K562 (cell line): ENCODE data around the gene C5orf24. TPM values are rescaled to one million over a fixed set of nuclear protein-coding genes. Genes with fewer than 3 reads are reported as not detected.

Experiments used
- BRCA1 ChIP-seq, 2 experiments: fragments of 450-650 bp in 1 of 2; sonication (generic) in 1 of 2; formaldehyde crosslinking in 1 of 2; IDR thresholded peaks; 2 replicates each; pipeline versions ENCODE4 v1.5.0 to v1.6.1; 2017 to 2020; ENCODE audit warnings: mild to moderate bottlenecking in 1 of 2, missing genetic modification reagents in 1 of 2
- CLOCK ChIP-seq: fragments of 250-450 bp; sonication (Bioruptor Pico); IDR thresholded peaks from 2 replicates; pipeline ENCODE4 v1.4.0; 2020; ENCODE audit warnings: mild to moderate bottlenecking, moderate library complexity, borderline replicate concordance
- E2F5 ChIP-seq: sonication (generic); formaldehyde crosslinking; IDR thresholded peaks from 2 replicates; pipeline ENCODE4 v1.8.0; 2022; ENCODE audit warnings: mild to moderate bottlenecking, missing genetic modification reagents
- FUS ChIP-seq: fragments of 200-400 bp; formaldehyde crosslinking; optimal IDR thresholded peaks from 2 replicates; pipeline ENCODE3; 2017; ENCODE audit warnings: low read depth, low read length
- JUNB ChIP-seq: fragments of 450-650 bp; formaldehyde crosslinking; conservative IDR thresholded peaks from 2 replicates; pipeline ENCODE4 v1.4.0; 2020; ENCODE audit warnings: mild to moderate bottlenecking
- MBD2 ChIP-seq: sonication (generic); IDR thresholded peaks from 2 replicates; pipeline ENCODE4 v1.6.1; 2016; ENCODE audit warnings: low read depth, borderline replicate concordance
- NCOA1 ChIP-seq: fragments of 450-650 bp; IDR thresholded peaks from 2 replicates; pipeline ENCODE4 v1.6.1; 2016; ENCODE audit warnings: low read depth
- NR1H2 ChIP-seq: sonication (generic); formaldehyde crosslinking; IDR thresholded peaks from 2 replicates; pipeline ENCODE4 v1.4.0; 2020; ENCODE audit warnings: mild to moderate bottlenecking, missing genetic modification reagents
- POLR2AphosphoS2 ChIP-seq: IDR thresholded peaks from 2 replicates; pipeline ENCODE4 v1.6.1; 2012; ENCODE audit warnings: low read length, improper control_type of control experiment
- RBM39 ChIP-seq: fragments of 200-400 bp; formaldehyde crosslinking; optimal IDR thresholded peaks from 2 replicates; pipeline ENCODE3; 2018; ENCODE audit warnings: low read depth, low read length
- SIRT6 ChIP-seq: IDR thresholded peaks from one replicate; pipeline ENCODE4 v1.6.1; 2012; ENCODE audit warnings: low read depth, mild to moderate bottlenecking, control low read depth, inconsistent platforms, low read length, moderate library complexity
- ZNF79 ChIP-seq: fragments of 250-450 bp; sonication (Bioruptor Pico); IDR thresholded peaks from 2 replicates; pipeline ENCODE4 v1.4.0; 2020; ENCODE audit warnings: low read depth, mild to moderate bottlenecking, moderate library complexity
- ZZZ3 ChIP-seq: fragments of 450-650 bp; IDR thresholded peaks from 2 replicates; pipeline ENCODE4 v1.6.1; 2016; ENCODE audit warnings: antibody characterized with exemption, mild to moderate bottlenecking, moderate library complexity
- polyA plus RNA-seq, 8 experiments: library from polyadenylated mRNA; depleted of rRNA in 4 of 8; stranded (reverse) in 5 of 8; unstranded in 3 of 8; fragments of >200 nt; fragmentation: Nextera tagmentation in 2 of 8; fragmentation: Illumina TruSeq in 1 of 8; extraction: Ambion mirVana in 2 of 8; extraction: Trizol in 1 of 8; gene quantifications; 2 replicates each; pipeline versions ENCODE4 v1.2.1 to v1.2.3, GENCODE V29; 2011 to 2014; ENCODE audit warnings: inconsistent platforms in 1 of 8, missing spikeins in 1 of 8
- total RNA-seq, 7 experiments: library from RNA; depleted of rRNA in 6 of 7; stranded (reverse); fragments of >200 nt in 6 of 7; fragmentation: Illumina TruSeq in 2 of 7; extraction: Trizol in 2 of 7; gene quantifications; 2 replicates each; pipeline versions ENCODE4 v1.2.1 to v1.2.3, GENCODE V29; 2011 to 2021; ENCODE audit warnings: low replicate concordance in 1 of 7
- TF ChIP-seq, protein P1 (sequence below), 2 experiments: fragments of 150-350 bp in 1 of 2; IDR thresholded peaks; 2 replicates each; pipeline ENCODE4 v1.6.1; 2012 to 2016; ENCODE audit warnings: low read depth in 2 of 2, low read length in 2 of 2, mild to moderate bottlenecking in 1 of 2, moderate library complexity in 1 of 2
- TF ChIP-seq, protein P2 (sequence below): fragments of 250-450 bp; sonication (Bioruptor Pico); IDR thresholded peaks from 2 replicates; pipeline ENCODE4 v1.4.0; 2020; ENCODE audit warnings: mild to moderate bottlenecking
- TF ChIP-seq, protein P3 (sequence below): fragments of 450-650 bp; IDR thresholded peaks from 2 replicates; pipeline ENCODE4 v1.6.1; 2014; ENCODE audit warnings: low read depth, mild to moderate bottlenecking, moderate library complexity, borderline replicate concordance

Gene C5orf24
- total and polyA plus RNA-seq, 9 of the 15 experiments (the other 6 are each of a cell fraction or from before 2014, with no cell fraction given), result 8.9 to 38.6 (median 28.4) TPM

DNA sequence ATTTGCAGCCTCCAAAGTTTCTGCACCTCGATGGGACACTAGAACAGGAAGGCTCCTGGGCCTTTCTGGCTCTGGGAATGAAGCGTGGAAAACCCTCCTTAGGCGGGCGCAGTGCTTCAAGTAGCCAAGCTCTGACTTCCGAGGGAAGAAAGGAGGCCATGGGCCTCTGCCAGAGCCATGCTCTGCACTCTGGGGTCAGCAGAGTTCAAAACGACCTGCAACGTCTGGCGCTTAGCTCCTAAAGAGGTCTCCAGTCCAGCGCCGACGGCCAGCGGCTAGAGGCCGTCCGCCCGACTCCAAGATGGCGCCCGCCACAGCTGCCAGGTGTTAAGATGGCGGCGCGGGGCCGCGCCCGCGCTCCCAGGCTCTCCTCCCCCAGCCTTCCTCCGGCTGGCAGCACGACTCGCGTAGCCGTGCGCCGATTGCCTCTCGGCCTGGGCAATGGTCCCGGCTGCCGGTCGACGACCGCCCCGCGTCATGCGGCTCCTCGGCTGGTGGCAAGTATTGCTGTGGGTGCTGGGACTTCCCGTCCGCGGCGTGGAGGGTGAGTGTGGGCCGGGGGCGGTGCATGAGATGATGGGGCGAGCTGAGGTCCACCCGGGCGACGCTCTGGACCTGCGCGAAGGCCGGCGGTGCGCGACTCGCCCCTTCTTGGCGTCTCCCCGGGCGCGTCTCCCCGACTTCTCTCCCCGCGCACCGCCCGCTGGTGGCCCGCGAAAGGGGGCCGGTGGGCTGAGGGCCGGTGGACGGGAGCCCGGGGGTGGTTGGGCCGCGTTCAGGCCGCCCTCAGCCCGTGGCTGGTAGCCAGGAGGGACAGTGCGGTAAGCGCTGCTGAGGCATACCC, 28.4 kb downstream of the C5orf24 start, which contains the start of gene TXNDC15 (continued):
- TF ChIP-seq, protein P1, sequence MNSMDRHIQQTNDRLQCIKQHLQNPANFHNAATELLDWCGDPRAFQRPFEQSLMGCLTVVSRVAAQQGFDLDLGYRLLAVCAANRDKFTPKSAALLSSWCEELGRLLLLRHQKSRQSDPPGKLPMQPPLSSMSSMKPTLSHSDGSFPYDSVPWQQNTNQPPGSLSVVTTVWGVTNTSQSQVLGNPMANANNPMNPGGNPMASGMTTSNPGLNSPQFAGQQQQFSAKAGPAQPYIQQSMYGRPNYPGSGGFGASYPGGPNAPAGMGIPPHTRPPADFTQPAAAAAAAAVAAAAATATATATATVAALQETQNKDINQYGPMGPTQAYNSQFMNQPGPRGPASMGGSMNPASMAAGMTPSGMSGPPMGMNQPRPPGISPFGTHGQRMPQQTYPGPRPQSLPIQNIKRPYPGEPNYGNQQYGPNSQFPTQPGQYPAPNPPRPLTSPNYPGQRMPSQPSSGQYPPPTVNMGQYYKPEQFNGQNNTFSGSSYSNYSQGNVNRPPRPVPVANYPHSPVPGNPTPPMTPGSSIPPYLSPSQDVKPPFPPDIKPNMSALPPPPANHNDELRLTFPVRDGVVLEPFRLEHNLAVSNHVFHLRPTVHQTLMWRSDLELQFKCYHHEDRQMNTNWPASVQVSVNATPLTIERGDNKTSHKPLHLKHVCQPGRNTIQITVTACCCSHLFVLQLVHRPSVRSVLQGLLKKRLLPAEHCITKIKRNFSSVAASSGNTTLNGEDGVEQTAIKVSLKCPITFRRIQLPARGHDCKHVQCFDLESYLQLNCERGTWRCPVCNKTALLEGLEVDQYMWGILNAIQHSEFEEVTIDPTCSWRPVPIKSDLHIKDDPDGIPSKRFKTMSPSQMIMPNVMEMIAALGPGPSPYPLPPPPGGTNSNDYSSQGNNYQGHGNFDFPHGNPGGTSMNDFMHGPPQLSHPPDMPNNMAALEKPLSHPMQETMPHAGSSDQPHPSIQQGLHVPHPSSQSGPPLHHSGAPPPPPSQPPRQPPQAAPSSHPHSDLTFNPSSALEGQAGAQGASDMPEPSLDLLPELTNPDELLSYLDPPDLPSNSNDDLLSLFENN (IDR thresholded peaks at IDR 0.05; ENCODE audit: low read depth in 2 of 2, low read length in 2 of 2), result no peak
- TF ChIP-seq ZNF79 (CRISPR knock-in tag), result 0 out of 2 replicates have a peak, but pooled peaks have one; percentile 10
- TF ChIP-seq POLR2AphosphoS2, result no peak
- no peak for TF ChIP-seq SIRT6
- TF ChIP-seq NR1H2 (CRISPR knock-in tag), result no peak
- TF ChIP-seq CLOCK (CRISPR knock-in tag), result no peak
- no peak for TF ChIP-seq BRCA1 (IDR thresholded peaks at IDR 0.05)
- TF ChIP-seq BRCA1 (CRISPR knock-in tag; IDR thresholded peaks at IDR 0.05), result no peak
- TF ChIP-seq MBD2, result peak; percentile 39; the same call in 1 of the 2 replicates
- no peak for TF ChIP-seq E2F5
- TF ChIP-seq JUNB (CRISPR knock-in tag), result no peak
- TF ChIP-seq, protein P2, sequence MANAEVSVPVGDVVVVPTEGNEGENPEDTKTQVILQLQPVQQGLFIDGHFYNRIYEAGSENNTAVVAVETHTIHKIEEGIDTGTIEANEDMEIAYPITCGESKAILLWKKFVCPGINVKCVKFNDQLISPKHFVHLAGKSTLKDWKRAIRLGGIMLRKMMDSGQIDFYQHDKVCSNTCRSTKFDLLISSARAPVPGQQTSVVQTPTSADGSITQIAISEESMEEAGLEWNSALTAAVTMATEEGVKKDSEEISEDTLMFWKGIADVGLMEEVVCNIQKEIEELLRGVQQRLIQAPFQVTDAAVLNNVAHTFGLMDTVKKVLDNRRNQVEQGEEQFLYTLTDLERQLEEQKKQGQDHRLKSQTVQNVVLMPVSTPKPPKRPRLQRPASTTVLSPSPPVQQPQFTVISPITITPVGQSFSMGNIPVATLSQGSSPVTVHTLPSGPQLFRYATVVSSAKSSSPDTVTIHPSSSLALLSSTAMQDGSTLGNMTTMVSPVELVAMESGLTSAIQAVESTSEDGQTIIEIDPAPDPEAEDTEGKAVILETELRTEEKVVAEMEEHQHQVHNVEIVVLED (CRISPR knock-in tag), result peak; percentile 59
- TF ChIP-seq, protein P3, sequence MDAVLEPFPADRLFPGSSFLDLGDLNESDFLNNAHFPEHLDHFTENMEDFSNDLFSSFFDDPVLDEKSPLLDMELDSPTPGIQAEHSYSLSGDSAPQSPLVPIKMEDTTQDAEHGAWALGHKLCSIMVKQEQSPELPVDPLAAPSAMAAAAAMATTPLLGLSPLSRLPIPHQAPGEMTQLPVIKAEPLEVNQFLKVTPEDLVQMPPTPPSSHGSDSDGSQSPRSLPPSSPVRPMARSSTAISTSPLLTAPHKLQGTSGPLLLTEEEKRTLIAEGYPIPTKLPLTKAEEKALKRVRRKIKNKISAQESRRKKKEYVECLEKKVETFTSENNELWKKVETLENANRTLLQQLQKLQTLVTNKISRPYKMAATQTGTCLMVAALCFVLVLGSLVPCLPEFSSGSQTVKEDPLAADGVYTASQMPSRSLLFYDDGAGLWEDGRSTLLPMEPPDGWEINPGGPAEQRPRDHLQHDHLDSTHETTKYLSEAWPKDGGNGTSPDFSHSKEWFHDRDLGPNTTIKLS, result no peak
- no peak for TF ChIP-seq FUS
- TF ChIP-seq ZZZ3, result no peak
- no peak for TF ChIP-seq NCOA1
- TF ChIP-seq RBM39, result no peak
